Stimulated activated CD4-positive, alpha-beta T cell treated with anti-CD3 and anti-CD28 coated beads, Interleukin-4, amount 100 ng/mL, for 24 hours (primary cell): Measurements from ENCODE around the gene CSPG4.
"Not testable (repeated sequence)": the region's sequence is repeated elsewhere in the genome, so short reads cannot be mapped to it uniquely, and the experiment has no call there.

Source experiments
- DNase-seq: peaks from one replicate; pipeline ENCODE4 v3.0.0-alpha.2; 2020

Gene CSPG4

GRCh38 chr15:75738647-75739325 lies 26.1 kb upstream of the CSPG4 start:
- DNase-seq, result peak; percentile 87

GRCh38 chr15:75738014-75738646 lies 25.5 kb upstream of the CSPG4 start:
- no peak for DNase-seq

GRCh38 chr15:75737116-75738013 lies 24.7 kb upstream of the CSPG4 start:
- DNase-seq, result not testable (repeated sequence)

- no peak for DNase-seq
These were observed 23.6 kb upstream of the CSPG4 start for GRCh38 chr15:75736256-75736655.

- not testable (repeated sequence) for DNase-seq
These were observed 22.5 kb upstream of the CSPG4 start for GRCh38 chr15:75734861-75735760.

GRCh38 chr15:75733761-75734651 lies 21.4 kb upstream of the CSPG4 start:
- DNase-seq, result no peak

- peak; percentile 50 for DNase-seq
These were observed 20.3 kb upstream of the CSPG4 start for GRCh38 chr15:75732809-75733451.

- DNase-seq, result no peak
These were observed 19.6 kb upstream of the CSPG4 start for GRCh38 chr15:75732177-75732808.

- no peak for DNase-seq
These were observed 18.9 kb upstream of the CSPG4 start for GRCh38 chr15:75731248-75732151.

- not testable (repeated sequence) for DNase-seq
These were observed 18.0 kb upstream of the CSPG4 start for GRCh38 chr15:75730376-75731247.

- no peak for DNase-seq
These were observed 16.9 kb upstream of the CSPG4 start for GRCh38 chr15:75729326-75730069.

- DNase-seq, result peak; percentile 75
These were observed 15.4 kb upstream of the CSPG4 start for GRCh38 chr15:75727851-75728715.

GRCh38 chr15:75727031-75727531 lies 14.4 kb upstream of the CSPG4 start:
- DNase-seq, result no peak

GRCh38 chr15:75725719-75726607 lies 13.3 kb upstream of the CSPG4 start:
- DNase-seq, result no peak
